ENCODE results near the gene LCN6.

GRCh38 chr9:136718345-136719194 lies 29.8 kb downstream of the LCN6 start:
- TF ChIP-seq, protein P1, sequence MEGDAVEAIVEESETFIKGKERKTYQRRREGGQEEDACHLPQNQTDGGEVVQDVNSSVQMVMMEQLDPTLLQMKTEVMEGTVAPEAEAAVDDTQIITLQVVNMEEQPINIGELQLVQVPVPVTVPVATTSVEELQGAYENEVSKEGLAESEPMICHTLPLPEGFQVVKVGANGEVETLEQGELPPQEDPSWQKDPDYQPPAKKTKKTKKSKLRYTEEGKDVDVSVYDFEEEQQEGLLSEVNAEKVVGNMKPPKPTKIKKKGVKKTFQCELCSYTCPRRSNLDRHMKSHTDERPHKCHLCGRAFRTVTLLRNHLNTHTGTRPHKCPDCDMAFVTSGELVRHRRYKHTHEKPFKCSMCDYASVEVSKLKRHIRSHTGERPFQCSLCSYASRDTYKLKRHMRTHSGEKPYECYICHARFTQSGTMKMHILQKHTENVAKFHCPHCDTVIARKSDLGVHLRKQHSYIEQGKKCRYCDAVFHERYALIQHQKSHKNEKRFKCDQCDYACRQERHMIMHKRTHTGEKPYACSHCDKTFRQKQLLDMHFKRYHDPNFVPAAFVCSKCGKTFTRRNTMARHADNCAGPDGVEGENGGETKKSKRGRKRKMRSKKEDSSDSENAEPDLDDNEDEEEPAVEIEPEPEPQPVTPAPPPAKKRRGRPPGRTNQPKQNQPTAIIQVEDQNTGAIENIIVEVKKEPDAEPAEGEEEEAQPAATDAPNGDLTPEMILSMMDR (IDR thresholded peaks at IDR 0.05; ENCODE audit: low read length): no peak
- no peak for TF ChIP-seq EZH2 (optimal IDR thresholded peaks at IDR 0.05; ENCODE audit: low read depth, low read length)
